Chondrocyte (in vitro differentiated cells): Measurements from ENCODE around the gene NR0B2. TPM values are rescaled to one million over a fixed set of nuclear protein-coding genes. Genes with fewer than 3 reads are reported as not detected.
A peak's percentile ranks its signal among the peaks of the same experiment; 100 is the strongest.

ENCODE experiments used
- DNase-seq: peaks from one replicate; pipeline ENCODE4 v3.0.0; 2021; ENCODE audit warnings: mixed read lengths, low spot score
- H3K27ac Mint-ChIP-seq: one replicate; pipeline ENCODE4 v1.8.0; 2021; ENCODE audit warnings: mild to moderate bottlenecking, moderate library complexity, mixed read lengths; ENCODE audit not compliant: unreplicated experiment
- H3K27me3 Mint-ChIP-seq: 2 replicates; pipeline ENCODE4 v1.8.0; 2021; ENCODE audit warnings: low read depth, mixed read lengths
- H3K36me3 Mint-ChIP-seq: 2 replicates; pipeline ENCODE4 v1.8.0; 2021; ENCODE audit warnings: low read depth, mixed read lengths
- H3K4me1 Mint-ChIP-seq: 2 replicates; pipeline ENCODE4 v1.8.0; 2021; ENCODE audit warnings: low read depth, mild to moderate bottlenecking, mixed read lengths
- H3K4me3 Mint-ChIP-seq: one replicate; pipeline ENCODE4 v1.8.0; 2021; ENCODE audit warnings: mild to moderate bottlenecking, moderate library complexity, mixed read lengths; ENCODE audit not compliant: unreplicated experiment
- H3K9me3 Mint-ChIP-seq: 2 replicates; pipeline ENCODE4 v1.8.0; 2021; ENCODE audit warnings: low read depth, mixed read lengths
- CTCF ChIP-seq: fragments of 200-600 bp; sonication (generic); IDR thresholded peaks from 2 replicates; pipeline ENCODE4 v1.5.0; 2021; ENCODE audit warnings: antibody characterized with exemption, mild to moderate bottlenecking, moderate library complexity
- total RNA-seq: library from RNA; stranded (reverse); gene quantifications from 3 replicates; pipeline ENCODE4 v1.2.1, GENCODE V29; 2021

The NR0B2 gene
- total RNA-seq, 1 donor from 2014 or later, result not detected

- Mint-ChIP-seq H3K27me3 (peaks cover 3% of the 10 kb centered on the region), H3K9me3 (no peaks in the 10 kb centered on the region), H3K27ac (no peak overlapping the region), H3K36me3 (no peaks in the 10 kb centered on the region), H3K4me3 (no peak overlapping the region), H3K4me1 (no peaks in the 10 kb centered on the region)
- DNase-seq, result no peak
- no peak for TF ChIP-seq CTCF
Observed at GRCh38 chr1:26911399-26912146, 2.2 kb downstream of the NR0B2 start.

- no peak overlapping the region for H3K27ac Mint-ChIP-seq
- no peak for TF ChIP-seq CTCF
- H3K4me3 Mint-ChIP-seq, result no peak overlapping the region
- no peaks in the 10 kb centered on the region for H3K36me3 Mint-ChIP-seq
- peak; percentile 4 for DNase-seq
- H3K4me1 Mint-ChIP-seq, result no peaks in the 10 kb centered on the region
- no peaks in the 10 kb centered on the region for H3K27me3 Mint-ChIP-seq
- no peaks in the 10 kb centered on the region for H3K9me3 Mint-ChIP-seq
Observed at GRCh38 chr1:26910343-26911160, 3.2 kb downstream of the NR0B2 start.

DNA sequence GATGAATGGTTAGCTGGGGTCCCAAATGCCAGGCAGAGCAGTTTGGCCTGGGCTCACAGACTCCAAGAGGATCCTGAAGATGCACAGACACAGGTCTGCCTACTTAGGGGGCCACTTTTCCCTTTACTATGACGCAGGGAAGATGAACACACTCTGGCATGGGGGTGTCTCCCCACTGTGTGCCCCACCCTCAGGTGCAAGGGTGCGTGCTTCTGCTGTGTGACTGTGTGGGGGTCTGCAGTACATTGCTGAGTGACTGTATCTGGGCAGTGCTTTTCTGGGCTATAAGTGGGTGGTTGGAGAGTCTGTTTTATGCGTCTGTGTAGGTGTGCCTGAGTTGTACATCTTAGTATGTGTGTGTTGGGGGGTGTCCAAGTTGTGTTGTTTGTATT, 3.8 kb downstream of the NR0B2 start:
- H3K36me3 Mint-ChIP-seq, result no peaks in the 10 kb centered on the region
- H3K27me3 Mint-ChIP-seq, result no peaks in the 10 kb centered on the region
- H3K4me3 Mint-ChIP-seq, result no peak overlapping the region
- TF ChIP-seq CTCF, result no peak
- H3K27ac Mint-ChIP-seq, result no peak overlapping the region
- no peaks in the 10 kb centered on the region for H3K9me3 Mint-ChIP-seq
- peak; percentile 13 for DNase-seq
- H3K4me1 Mint-ChIP-seq, result no peaks in the 10 kb centered on the region

- no peaks in the 10 kb centered on the region for H3K36me3 Mint-ChIP-seq
- H3K27me3 Mint-ChIP-seq, result no peaks in the 10 kb centered on the region
- no peak for DNase-seq
- H3K4me1 Mint-ChIP-seq, result no peaks in the 10 kb centered on the region
- H3K4me3 Mint-ChIP-seq, result no peak overlapping the region
- H3K9me3 Mint-ChIP-seq, result no peaks in the 10 kb centered on the region
- no peak overlapping the region for H3K27ac Mint-ChIP-seq
- TF ChIP-seq CTCF, result no peak
Observed at GRCh38 chr1:26907071-26907917, 6.5 kb downstream of the NR0B2 start.
